ENCODE results near the gene MARCHF10.
"Not testable (repeated sequence)": the region's sequence is repeated elsewhere in the genome, so short reads cannot be mapped to it uniquely, and the experiment has no call there.

MARCHF10 gene

DNA sequence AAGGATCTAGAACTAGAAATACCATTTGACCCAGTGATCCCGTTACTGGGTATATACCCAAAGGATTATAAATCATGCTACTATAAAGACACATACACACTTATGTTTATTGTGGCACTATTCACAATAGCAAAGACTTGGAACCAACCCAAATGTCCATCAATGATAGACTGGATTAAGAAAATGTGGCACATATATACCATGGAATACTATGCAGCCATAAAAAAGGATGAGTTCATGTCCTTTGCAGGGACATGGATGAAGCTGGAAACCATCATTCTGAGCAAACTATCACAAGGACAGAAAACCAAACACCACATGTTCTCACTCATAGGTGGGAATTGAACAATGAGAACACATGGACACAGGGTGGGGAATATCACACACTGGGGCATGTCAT, 22.1 kb downstream of the MARCHF10 start:
- DNase-seq: not testable (repeated sequence)

- DNase-seq: no peak
These were observed 25.3 kb downstream of the MARCHF10 start for GRCh38 chr17:62782730-62783270.

DNA sequence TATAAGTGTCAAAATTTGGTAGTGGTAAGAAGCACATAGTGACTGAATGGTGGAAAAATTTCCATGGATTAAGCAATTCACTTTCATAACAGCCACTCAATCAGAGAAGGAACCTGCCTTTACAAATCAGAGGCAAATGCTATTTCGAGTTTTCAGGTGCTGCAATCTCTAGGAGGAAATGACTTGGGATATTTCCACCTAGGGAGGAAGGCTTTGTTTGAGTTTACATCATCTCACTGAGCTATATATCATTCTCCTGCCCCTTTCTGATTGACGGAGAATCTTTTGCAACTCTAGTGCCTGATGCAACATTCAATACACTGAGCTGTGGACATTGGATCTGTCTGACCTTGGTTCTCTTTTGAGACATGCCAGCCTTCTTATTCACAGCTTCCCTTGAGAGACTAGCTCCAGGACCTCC, 26.3 kb downstream of the MARCHF10 start:
- no peak for DNase-seq

GRCh38 chr17:62781356-62781755, 26.8 kb downstream of the MARCHF10 start:
- DNase-seq: no peak

DNA sequence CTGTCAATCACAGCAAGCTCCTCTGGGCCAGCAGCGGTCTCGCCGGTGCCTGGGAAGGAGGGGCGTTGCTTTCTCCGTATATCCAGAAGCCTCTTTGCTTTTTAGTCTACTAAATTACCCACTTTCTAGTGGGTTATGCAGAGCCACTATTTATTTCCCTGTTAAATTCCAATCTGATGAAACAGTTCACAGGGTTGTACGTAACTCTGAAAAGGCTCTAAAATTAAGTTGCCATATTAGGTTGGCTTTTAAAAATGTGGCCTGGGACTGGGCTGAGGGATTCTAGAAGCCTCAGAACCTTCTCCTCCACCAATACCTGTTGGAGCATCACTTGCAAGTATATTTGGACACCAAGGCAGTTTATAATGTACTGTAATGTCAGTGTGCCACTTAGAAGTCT, 27.2 kb downstream of the MARCHF10 start:
- no peak for DNase-seq

DNA sequence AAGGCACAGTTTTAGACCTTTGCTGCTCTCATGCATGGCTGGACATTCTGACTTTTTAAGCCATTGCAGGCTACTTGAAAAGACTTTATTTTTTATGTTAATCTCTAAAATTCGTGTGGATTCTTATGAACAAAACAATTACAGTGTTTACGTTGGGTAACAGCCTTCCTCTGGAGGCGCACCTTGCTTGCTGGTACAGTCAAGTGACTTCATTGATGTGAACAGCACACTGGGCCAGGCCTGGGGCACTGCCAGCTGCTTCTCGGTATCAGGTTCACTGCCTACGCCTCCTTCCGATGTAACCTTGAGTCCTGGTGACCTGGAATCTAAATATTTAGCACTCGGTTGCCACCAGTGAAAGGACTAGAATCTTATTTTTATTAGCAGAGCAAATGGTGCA, 27.8 kb downstream of the MARCHF10 start:
- DNase-seq: no peak

DNA sequence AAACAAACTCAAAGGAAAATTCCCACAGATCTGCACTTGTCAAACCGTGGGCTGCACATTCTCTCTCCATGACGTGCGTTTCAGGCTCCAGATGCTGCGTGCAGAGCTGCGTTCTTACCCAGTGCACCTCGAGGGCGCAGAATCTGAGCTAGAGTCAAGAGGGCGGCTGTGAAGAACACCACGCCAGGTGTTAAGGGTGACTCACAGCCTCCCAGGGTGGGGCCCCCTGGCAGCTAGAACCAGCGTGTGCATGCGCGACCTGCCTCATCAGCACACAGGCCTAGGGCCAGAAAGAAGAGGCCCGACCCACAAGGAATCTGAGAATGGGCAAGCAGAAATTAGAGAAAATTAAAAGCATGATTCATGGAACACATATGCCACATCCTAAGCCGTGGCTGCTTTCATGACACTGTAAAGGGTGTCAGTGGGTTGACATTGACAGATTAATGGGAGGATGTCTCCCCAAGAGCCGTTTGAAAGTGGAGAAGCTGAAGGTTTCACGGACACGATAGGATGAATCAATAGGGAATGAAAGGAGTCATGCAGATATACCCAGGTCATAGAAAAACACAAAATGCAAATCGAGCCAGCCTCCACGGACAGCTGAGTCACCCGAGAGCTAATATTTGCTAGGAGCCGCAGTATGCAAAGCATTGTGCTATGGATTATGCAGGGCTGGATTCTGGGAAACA, 29.0 kb downstream of the MARCHF10 start:
- no peak for DNase-seq

DNA sequence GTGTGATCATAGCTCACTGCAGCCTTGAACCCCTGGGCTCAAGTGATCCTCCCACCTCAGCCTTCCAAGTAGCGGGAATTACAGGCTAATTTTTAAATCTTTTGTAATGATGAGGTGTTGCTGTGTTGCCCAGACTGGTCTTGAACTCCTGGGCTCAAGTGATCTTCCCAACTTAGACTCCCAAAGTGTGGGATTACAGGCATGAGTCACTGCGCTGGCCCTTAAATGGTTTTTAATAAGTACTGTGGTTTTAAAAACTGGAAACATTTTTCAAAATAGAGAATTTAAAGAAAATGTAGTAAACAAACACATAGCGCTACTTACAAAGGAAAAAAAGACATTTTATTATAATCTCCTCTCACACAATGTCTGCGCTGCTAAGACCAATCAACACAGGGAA, 32.2 kb downstream of the MARCHF10 start:
- no peak for DNase-seq

GRCh38 chr17:62774338-62774737, 33.8 kb downstream of the MARCHF10 start:
- no peak for DNase-seq

DNA sequence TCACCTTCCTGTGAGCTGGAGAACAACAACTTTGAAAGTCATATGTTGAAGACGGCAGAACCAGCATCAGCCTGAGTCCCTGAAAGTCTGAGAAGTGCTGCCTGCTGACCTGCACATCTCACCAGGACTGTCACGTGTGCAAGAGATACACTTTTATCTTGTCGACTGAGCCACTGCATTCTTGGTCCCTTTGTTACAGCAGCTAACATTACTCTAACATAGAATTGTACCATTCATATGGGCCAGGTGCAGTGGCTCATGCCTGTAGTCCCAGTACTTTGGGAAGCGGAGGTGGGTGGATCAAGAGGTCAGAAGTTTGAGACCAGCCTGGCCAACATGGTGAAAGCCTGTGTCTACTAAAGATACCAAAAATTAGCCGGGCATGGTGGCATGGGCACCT, 40.1 kb downstream of the MARCHF10 start:
- no peak for DNase-seq

GRCh38 chr17:62765351-62765750, 42.8 kb downstream of the MARCHF10 start:
- no peak for DNase-seq

- no peak for DNase-seq
These were observed 44.1 kb downstream of the MARCHF10 start for GRCh38 chr17:62763891-62764600.

DNA sequence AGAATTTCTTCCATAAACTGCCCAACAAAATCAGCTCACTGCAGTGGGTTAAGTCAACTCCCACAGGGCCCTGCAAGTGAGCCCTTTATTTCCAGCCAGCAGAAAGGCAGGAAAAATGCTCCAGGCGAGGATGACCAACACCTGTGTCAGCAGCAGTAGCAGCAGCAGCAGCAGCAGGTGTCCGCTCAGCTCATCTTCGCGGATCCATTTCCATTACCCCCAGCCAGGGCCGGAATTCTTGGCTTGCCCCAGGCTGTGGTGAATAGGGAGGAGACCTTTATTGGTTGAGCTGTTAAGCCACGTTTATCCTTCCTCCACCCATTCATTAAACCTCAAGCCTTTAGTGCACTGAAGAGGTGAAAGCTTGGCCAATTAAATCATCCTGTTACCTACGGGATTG, 46.2 kb downstream of the MARCHF10 start:
- DNase-seq: no peak

DNA sequence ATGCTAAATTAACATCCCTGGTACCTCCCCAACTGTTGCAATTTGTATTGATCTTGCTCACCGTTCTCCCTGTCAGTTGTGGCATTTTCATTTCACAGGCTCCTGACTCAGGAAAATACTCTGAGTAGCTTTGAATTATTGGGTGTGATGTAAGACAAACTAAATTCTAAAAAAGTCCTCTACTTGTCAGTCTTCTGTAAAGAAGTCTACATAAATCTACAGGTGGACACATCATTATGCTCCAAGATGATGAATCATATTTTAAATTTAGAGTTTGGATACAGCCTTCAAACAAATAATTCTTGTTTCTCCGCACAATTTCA, 47.2 kb downstream of the MARCHF10 start:
- DNase-seq: no peak

DNA sequence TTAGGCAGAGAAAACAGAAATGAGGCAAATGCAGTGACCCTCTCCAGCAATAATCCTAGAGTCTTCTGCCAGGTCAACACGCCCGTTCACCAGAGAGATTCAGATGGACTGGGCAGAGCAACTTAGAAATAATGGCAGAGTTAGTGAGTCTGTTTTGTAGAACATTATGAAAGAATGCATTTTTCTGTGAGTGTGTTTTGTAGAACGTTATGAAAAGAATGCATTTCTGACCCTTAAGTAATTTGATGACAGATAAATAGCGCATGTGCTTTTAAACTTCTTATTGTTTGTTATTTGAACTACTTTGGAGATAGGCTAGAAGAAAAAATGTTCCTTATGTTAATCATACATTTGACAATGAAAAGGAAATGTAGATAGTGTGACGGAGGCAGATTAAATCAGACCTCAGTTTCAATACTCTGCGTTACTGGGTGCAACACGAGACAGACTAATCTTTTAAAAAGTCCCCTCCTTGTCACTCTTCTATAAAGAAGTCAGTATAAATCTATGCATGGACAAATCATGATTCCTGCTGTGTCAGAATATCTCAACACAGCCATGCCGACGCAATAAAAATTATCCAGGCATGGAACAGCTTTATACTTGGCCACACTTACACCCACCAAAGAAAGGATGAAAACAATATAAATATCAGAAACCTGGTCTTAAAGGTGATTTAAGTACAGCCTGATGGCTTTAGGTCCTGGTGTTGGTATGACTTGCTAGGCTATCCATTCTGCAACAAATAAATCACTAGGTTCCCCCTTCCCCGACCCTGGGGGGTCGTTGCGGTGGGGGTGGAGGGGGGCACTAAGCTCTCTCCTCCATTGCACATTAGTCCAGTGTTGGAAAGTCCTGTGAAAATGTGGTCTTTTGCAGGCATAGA, 47.8 kb downstream of the MARCHF10 start:
- no peak for DNase-seq

GRCh38 chr17:62757500-62757951, 50.6 kb downstream of the MARCHF10 start:
- DNase-seq: no peak

- no peak for DNase-seq
These were observed 51.9 kb downstream of the MARCHF10 start for GRCh38 chr17:62756198-62756597.

DNA sequence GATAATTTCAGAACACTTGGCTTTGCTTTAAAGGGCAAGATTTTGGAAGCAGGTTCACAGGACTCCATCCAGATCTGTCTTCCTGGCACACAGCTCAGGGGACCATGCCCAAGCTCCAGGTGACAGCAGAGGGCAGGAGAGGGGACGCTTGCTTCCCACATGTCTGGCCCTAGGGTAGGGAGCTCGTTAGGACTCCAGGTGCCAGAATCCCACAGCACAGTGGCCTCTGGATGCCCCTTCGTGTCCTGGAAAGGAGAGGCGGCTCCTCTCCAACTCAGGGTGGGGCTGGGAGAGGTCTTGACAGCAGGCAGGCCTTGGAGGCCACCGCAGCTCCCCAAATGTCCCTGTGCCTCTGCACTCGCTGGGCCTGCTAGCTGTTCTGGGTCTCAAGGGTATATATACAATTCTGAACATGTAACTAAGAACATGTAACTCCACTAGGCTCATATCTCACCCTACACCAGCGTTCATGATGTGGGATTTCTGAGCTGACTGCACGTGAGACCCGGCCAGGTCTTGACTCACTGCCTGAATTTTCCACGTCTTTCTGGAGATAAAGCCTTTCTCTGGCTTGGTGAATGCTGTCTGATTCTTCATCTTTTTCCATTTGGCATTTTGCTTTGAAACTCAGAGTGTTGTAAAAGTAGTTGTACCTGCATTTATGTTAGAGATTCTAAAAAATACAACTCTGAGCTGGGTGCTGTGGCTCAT, 52.8 kb downstream of the MARCHF10 start:
- DNase-seq: no peak

- DNase-seq: no peak
These were observed 53.5 kb downstream of the MARCHF10 start for GRCh38 chr17:62754631-62755030.

- no peak for DNase-seq
These were observed 54.6 kb downstream of the MARCHF10 start for GRCh38 chr17:62753562-62753961.

- no peak for DNase-seq
These were observed 56.9 kb downstream of the MARCHF10 start for GRCh38 chr17:62751060-62751691.

GRCh38 chr17:62750631-62751051, 57.5 kb downstream of the MARCHF10 start:
- DNase-seq: no peak
